ENCODE measurements around the gene FGFBP3. TPM values are rescaled to one million over a fixed set of nuclear protein-coding genes. Genes with fewer than 3 reads are reported as not detected.

Gene FGFBP3
- total RNA-seq, 2 experiments from 2014 or later, result 1.3 to 2.0 TPM

DNA sequence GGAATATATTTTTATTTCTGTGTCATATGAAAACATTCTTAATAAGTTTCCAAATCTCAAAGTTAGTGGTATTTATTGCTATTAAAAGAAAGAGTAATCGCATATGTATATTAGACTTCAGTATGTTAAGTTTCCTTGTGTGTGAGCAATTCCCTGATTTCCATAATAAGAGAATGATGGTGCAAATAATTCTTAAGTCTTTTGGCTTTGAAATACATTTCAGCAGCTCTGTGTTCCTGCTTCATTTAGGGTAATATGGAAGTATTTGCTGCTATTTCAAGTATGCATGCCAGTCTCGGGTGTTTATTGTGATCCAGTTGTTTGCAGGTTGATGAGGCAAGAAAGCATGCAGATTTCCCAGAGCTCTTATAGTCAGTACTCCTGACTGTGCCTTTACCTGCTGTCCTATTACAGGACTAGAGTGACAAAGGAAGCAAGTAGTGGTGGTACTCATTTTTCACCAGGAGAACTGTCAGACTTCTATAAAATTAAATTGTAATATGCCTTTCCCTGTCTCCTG is 43.7 kb downstream of the FGFBP3 start:
- ChIA-PET CTCF (interaction anchor here (0.6 to 1.3 kb wide), 3 partner anchors 70 to 1813 kb away, joined by 3 read pairs; no protein-coding TSS in a partner anchor), POLR2A (interaction anchor here (1.7 kb wide), 1 partner anchor 43 kb away, joined by 7 read pairs; the partner anchor contains the start of gene FGFBP3)
- Mint-ChIP-seq H3K27ac (no peak overlapping the region), H3K27me3 (no peaks in the 10 kb centered on the region), H3K4me1 (no peaks in the 10 kb centered on the region), H3K36me3 (ENCODE audit: low read depth) (peaks cover 31% of the 10 kb centered on the region), H3K9me3 (no peaks in the 10 kb centered on the region), H3K4me3 (no peak overlapping the region)
- no peak for DNase-seq

DNA sequence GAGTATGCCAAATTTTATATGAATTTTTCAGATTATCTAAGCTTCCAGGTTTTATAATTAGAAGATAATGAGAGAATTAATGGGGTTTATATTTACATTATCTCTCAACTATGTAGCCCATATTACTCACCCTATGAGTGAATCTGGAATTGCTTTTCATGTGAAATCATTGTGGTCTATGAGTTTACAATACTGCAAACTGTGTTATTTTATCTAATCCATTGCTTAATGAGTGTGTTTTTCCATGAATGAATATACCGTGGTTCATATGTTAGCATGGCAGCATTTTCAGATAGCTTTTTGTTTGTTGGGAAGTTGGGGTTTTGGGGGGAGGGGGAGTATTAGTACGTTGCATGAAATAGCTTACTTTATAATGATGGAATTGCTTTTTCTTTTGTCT is 44.5 kb downstream of the FGFBP3 start:
- no peaks in the 10 kb centered on the region for H3K9me3 Mint-ChIP-seq
- POLR2A ChIA-PET, result interaction anchor here (0.6 to 1.7 kb wide), 2 partner anchors 44 to 484 kb away, joined by 3 to 7 read pairs; partner anchors contain the start of gene FGFBP3
- no peak for DNase-seq
- peaks cover 36% of the 10 kb centered on the region for H3K36me3 Mint-ChIP-seq (ENCODE audit: low read depth)
- H3K4me1 Mint-ChIP-seq, result no peaks in the 10 kb centered on the region
- CTCF ChIA-PET, result interaction anchor here (1.3 to 1.6 kb wide), 2 partner anchors 12 to 105 kb away, joined by 3 read pairs; no protein-coding TSS in a partner anchor
- no peak overlapping the region for H3K4me3 Mint-ChIP-seq
- H3K27me3 Mint-ChIP-seq, result no peaks in the 10 kb centered on the region
- no peak overlapping the region for H3K27ac Mint-ChIP-seq

DNA sequence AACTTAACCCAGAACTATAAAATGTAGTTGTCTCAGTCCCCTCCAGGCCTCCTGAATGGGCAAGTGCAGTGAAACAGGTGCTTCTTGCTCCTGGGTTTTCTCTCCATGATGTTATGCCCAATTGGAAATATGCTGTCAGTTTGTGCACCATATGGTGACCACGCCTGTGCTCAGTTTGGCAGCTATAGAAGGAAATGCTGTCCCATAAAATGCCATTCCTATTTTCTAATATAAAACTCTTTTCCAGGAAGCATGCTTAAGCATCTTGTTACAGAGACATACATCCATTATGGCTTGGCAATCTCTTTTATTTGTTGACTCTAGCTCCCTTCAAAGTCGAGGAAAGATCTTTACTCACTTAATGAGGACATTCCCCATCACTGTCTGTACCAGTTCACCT is 45.2 kb downstream of the FGFBP3 start:
- no peak for DNase-seq
- H3K27me3 Mint-ChIP-seq, result no peaks in the 10 kb centered on the region
- H3K4me3 Mint-ChIP-seq, result no peak overlapping the region
- H3K27ac Mint-ChIP-seq, result no peak overlapping the region
- peaks cover 37% of the 10 kb centered on the region for H3K36me3 Mint-ChIP-seq (ENCODE audit: low read depth)
- no peaks in the 10 kb centered on the region for H3K4me1 Mint-ChIP-seq
- ChIA-PET POLR2A (interaction anchor here (0.6 to 1.7 kb wide), 3 partner anchors 44 to 484 kb away, joined by 3 to 7 read pairs (median 3); partner anchors contain the start of gene FGFBP3), CTCF (interaction anchor here (1.3 to 1.6 kb wide), 2 partner anchors 11 to 105 kb away, joined by 3 read pairs; no protein-coding TSS in a partner anchor)
- no peaks in the 10 kb centered on the region for H3K9me3 Mint-ChIP-seq

DNA sequence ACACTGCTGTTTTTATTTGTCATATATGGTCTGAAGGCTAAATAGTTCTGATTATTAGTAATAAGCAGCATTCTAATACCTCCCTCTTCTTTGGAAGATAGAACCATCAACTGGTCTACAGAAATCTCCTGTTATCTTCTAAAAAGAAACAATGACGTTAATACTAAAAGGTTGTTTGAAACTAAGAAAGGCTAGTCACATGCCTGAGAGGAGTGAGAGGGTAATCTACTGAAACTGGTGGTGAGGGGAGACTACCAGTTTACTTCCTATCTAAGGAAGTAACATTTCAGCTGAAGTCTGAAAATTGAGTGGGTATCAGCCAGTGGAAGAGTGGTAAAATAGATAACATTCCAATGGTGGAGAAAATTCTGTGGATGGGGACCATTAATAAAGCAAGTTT is 48.4 kb downstream of the FGFBP3 start:
- Mint-ChIP-seq H3K27me3 (no peaks in the 10 kb centered on the region), H3K27ac (no peak overlapping the region), H3K36me3 (ENCODE audit: low read depth) (peaks cover 53% of the 10 kb centered on the region), H3K4me3 (no peak overlapping the region), H3K4me1 (no peaks in the 10 kb centered on the region), H3K9me3 (no peaks in the 10 kb centered on the region)
- POLR2A ChIA-PET, result no interaction called here
- no peak for DNase-seq
- CTCF ChIA-PET, result no interaction called here

DNA sequence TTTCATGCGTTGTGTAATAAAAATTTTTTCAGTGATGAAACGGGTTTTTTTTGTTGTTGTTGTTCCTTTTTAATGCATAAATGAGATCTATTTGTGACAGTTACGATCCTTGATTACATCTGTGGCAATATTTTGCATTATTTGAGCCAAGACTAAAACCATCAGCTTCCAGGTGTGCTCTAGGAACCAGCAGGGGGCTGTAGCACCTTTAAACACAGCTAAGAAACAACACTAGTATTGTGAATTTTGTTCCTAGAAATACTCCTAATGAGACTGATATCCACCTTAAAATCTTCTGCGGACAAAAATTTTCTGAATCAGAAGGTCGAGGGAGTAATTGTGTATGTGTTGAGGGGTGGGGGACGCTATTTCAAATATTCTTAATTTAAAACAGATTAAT is 52.6 kb downstream of the FGFBP3 start:
- Mint-ChIP-seq H3K4me1 (no peaks in the 10 kb centered on the region), H3K27me3 (no peaks in the 10 kb centered on the region), H3K9me3 (no peaks in the 10 kb centered on the region), H3K4me3 (no peak overlapping the region), H3K36me3 (ENCODE audit: low read depth) (peaks cover 47% of the 10 kb centered on the region), H3K27ac (no peak overlapping the region)
- POLR2A ChIA-PET, result interaction anchor here (1.0 kb wide), 2 partner anchors 52 to 58 kb away, joined by 4 read pairs; partner anchors contain the start of genes FGFBP3 and TNKS2
- CTCF ChIA-PET, result interaction anchor here (0.6 to 1.4 kb wide), 3 partner anchors 51 to 578 kb away, joined by 3 to 4 read pairs (median 4); no protein-coding TSS in a partner anchor
- DNase-seq, result no peak

Other genes starting within 250 kb of the FGFBP3 start
- gene TNKS2, start 111.1 kb downstream of the FGFBP3 start, total RNA-seq, result 10 to 100 TPM; 39.1 to 39.4 TPM
- gene BTAF1, start 14.3 kb upstream of the FGFBP3 start, total RNA-seq, result 10 to 100 TPM; 51.3 to 54.9 TPM

Data from activated CD4-positive, alpha-beta memory T cell treated with anti-CD3 and anti-CD28 coated beads, Interleukin-2, amount 10 ng/mL, durations not matched to agents 7 days and 5 days (primary cell).